ENCODE results near the gene KRTAP5-1. TPM values are rescaled to one million over a fixed set of nuclear protein-coding genes. Genes with fewer than 3 reads are reported as not detected.
A peak's percentile ranks its signal among the peaks of the same experiment; 100 is the strongest.

Gene KRTAP5-1
- total RNA-seq, 1 donor from 2014 or later = not detected

DNA sequence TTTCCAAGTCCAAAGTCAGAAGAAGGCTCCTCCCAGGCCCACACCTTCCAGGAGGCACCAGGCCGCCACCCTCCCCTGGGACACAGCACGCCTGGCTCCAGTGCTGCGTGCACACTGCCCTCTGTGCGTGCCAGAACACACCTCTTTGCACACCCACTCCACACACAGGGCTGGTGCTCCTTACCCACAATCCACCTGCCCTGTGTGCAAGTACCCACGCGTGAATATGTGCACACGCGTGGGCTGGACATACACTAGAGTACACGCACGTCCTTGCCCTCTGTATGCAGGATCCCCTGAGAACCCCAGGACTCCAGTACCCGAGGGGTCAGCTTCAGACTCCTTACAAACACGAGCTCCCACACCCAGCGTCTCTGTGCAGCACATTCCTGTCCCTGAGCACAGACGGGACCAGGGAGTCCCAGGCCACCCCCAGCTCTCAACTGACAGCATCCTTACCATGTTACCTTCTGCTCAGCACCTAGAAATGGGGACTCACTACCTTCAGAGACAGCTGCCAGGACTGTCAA, 15.8 kb downstream of the KRTAP5-1 start:
- TF ChIP-seq, protein P1, sequence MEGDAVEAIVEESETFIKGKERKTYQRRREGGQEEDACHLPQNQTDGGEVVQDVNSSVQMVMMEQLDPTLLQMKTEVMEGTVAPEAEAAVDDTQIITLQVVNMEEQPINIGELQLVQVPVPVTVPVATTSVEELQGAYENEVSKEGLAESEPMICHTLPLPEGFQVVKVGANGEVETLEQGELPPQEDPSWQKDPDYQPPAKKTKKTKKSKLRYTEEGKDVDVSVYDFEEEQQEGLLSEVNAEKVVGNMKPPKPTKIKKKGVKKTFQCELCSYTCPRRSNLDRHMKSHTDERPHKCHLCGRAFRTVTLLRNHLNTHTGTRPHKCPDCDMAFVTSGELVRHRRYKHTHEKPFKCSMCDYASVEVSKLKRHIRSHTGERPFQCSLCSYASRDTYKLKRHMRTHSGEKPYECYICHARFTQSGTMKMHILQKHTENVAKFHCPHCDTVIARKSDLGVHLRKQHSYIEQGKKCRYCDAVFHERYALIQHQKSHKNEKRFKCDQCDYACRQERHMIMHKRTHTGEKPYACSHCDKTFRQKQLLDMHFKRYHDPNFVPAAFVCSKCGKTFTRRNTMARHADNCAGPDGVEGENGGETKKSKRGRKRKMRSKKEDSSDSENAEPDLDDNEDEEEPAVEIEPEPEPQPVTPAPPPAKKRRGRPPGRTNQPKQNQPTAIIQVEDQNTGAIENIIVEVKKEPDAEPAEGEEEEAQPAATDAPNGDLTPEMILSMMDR (conservative IDR thresholded peaks at IDR 0.05; ENCODE audit: low read depth, low read length) = no peak
- no peak for DNase-seq (ENCODE audit: low read depth)
- H3K4me3 ChIP-seq (ENCODE audit: low read depth, low read length) = no peak overlapping the region

DNA sequence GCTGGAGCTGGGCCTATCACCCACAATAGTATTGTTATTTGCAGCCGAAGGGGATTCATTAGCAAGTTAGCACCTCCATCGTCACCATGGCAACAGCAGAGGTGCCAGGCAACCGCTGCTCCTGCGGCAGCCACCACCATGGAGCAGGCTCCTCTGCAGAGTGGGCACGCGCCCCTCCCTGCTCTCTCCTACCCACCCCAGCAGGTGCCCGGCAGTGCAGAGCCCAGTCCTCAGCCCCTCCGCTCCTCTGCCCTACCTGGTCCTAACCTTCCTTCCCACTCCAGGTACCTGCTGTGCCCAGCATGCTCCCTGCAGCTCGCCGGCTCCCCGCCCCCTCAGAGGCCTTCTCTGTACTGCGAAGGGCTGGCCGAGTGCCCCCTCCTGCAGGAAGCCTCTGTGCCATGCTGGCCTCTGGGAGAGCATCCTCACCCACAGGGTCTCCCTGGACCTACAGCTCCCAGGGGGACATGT, 16.6 kb downstream of the KRTAP5-1 start:
- no peak overlapping the region for H3K4me3 ChIP-seq (ENCODE audit: low read depth, low read length)
- no peak for DNase-seq (ENCODE audit: low read depth)
- TF ChIP-seq, protein P1 (conservative IDR thresholded peaks at IDR 0.05; ENCODE audit: low read depth, low read length) = no peak

DNA sequence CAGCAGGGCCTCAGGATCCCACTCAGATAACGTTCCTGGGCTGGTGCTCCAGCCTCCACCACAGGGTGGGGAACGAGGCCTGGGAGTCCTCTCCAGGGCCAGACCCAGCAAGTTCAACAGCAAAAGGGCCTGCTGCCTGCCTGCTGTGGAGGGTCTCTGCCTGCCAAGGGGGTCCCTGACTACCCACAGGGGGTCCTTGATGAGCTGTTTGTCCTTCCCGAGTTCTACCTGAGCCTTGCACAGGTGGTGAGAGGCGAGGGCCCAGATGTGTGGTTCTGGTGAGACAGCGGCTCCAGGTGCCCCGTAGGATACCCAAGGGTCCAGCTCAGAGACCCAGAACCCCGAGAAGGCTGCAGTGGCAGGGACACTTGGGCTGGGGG, 17.4 kb downstream of the KRTAP5-1 start:
- DNase-seq (ENCODE audit: low read depth) = no peak
- H3K4me3 ChIP-seq (ENCODE audit: low read depth, low read length) = no peak overlapping the region
- TF ChIP-seq, protein P1 (conservative IDR thresholded peaks at IDR 0.05; ENCODE audit: low read depth, low read length) = no peak

DNA sequence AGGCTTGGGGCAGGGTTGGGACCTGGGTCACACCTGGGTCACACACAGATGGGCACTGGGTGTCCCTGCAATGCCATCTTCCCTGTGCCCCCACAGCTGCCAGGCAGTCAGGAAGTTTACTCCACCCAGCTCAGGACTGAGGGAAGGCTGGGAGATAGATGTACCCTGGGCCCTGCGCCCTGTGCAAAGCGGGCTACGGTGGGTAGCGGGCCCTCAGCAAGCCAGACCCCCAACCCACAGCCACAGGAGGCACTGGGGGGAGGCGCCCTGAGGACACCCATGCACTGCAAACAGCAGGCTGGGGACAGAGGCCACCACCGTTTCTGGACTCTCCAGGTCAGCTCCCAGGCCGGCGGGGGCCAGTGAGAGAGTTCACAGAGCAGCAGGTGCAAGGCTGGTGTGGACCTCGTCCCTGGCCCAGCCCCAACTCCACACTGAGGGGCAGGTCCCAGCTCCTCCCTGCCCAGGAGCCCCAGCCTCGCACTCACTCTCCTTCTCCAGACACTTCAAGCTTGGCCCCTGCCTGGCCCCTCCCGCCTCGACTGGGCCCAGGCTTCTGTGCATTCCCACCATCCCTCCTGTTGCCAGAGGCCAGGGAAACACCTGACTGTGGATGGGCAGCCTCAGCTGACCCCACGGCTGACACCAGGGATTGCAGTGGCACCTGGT, 17.9 kb downstream of the KRTAP5-1 start:
- H3K4me3 ChIP-seq (ENCODE audit: low read depth, low read length) = no peak overlapping the region
- TF ChIP-seq, protein P1 (conservative IDR thresholded peaks at IDR 0.05; ENCODE audit: low read depth, low read length) = no peak
- no peak for DNase-seq (ENCODE audit: low read depth)

GRCh38 chr11:1566381-1567051, 18.6 kb downstream of the KRTAP5-1 start:
- no peak for DNase-seq (ENCODE audit: low read depth)
- TF ChIP-seq, protein P1 (conservative IDR thresholded peaks at IDR 0.05; ENCODE audit: low read depth, low read length) = peak; percentile 29
- H3K4me3 ChIP-seq (ENCODE audit: low read depth, low read length) = no peak overlapping the region

DNA sequence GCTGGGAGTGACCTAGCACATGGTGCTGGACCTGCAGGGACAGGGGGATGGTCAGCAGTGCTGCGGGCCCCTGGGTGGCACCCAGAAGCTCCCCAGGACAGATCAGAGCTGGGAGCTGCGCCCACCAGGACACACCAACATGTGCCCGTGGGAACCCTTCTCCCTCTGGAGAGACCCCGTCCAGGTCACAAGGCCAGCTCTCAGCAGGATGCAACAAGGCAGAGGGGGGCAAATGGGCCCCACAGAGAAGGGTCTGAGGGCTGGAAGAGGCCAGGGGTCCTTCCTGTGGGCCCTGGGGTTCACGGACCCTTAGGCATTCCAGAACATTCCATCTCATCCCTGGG, 19.2 kb downstream of the KRTAP5-1 start:
- TF ChIP-seq, protein P1 (conservative IDR thresholded peaks at IDR 0.05; ENCODE audit: low read depth, low read length) = no peak
- no peak overlapping the region for H3K4me3 ChIP-seq (ENCODE audit: low read depth, low read length)
- DNase-seq (ENCODE audit: low read depth) = no peak

All from epithelial cell of proximal tubule (primary cell).